Keratinocyte (primary cell): Measurements from ENCODE around the gene AFF2. TPM values are rescaled to one million over a fixed set of nuclear protein-coding genes. Genes with fewer than 3 reads are reported as not detected.

Source experiments
- DNase-seq: peaks from one replicate; pipeline ENCODE4 v3.0.0-alpha.2; 2011; ENCODE audit warnings: low read depth, missing footprints, low spot score
- FAIRE-seq: peaks from 2 replicates; lab custom pipeline; 2011; peaks lifted over from hg19 to GRCh38; lab: Jason Lieb, UNC
- H2AFZ ChIP-seq: 2 replicates; pipeline ENCODE4 v1.6.0; 2012; ENCODE audit warnings: low read length, control low read depth, inconsistent platforms; ENCODE audit not compliant: control insufficient read depth
- H3K27ac ChIP-seq: 2 replicates; pipeline ENCODE4 v1.5.1; 2011; ENCODE audit warnings: low read length; ENCODE audit not compliant: control insufficient read depth, insufficient read depth
- H3K27me3 ChIP-seq: 3 replicates; pipeline ENCODE4 v1.6.0; 2011; ENCODE audit warnings: low read length; ENCODE audit not compliant: control insufficient read depth, insufficient read depth; ENCODE audit errors: extremely low read depth
- H3K36me3 ChIP-seq, 2 experiments: 2 replicates in 1 of 2; 3 replicates in 1 of 2; pipeline ENCODE4 v1.5.1; 2011; ENCODE audit warnings: low read length in 2 of 2, mild to moderate bottlenecking in 1 of 2; ENCODE audit not compliant: control insufficient read depth in 2 of 2, insufficient read depth in 2 of 2; ENCODE audit errors: extremely low read depth in 1 of 2
- H3K4me1 ChIP-seq: 3 replicates; pipeline ENCODE4 v1.5.1; 2011; ENCODE audit warnings: low read length; ENCODE audit not compliant: control insufficient read depth, insufficient read depth; ENCODE audit errors: extremely low read depth
- H3K4me2 ChIP-seq: 3 replicates; pipeline ENCODE4 v1.6.0; 2011; ENCODE audit warnings: low read depth, low read length; ENCODE audit not compliant: control insufficient read depth, insufficient read depth; ENCODE audit errors: extremely low read depth
- H3K4me3 ChIP-seq, 3 experiments: fragments of 200-600 bp in 1 of 3; sonication (generic) in 1 of 3; 2 replicates in 2 of 3; 3 replicates in 1 of 3; pipeline ENCODE4 v1.5.1; 2011 to 2016; ENCODE audit warnings: low read length in 3 of 3, mild to moderate bottlenecking in 3 of 3, control low read depth in 2 of 3, inconsistent platforms in 1 of 3, low read depth in 1 of 3, mixed read lengths in 1 of 3, mixed run types in 1 of 3, moderate library complexity in 1 of 3; ENCODE audit not compliant: control insufficient read depth in 2 of 3, insufficient read depth in 2 of 3; ENCODE audit errors: extremely low read depth in 1 of 3
- H3K79me2 ChIP-seq: 2 replicates; pipeline ENCODE4 v1.6.0; 2012; ENCODE audit warnings: low read length; ENCODE audit not compliant: control insufficient read depth, insufficient read depth
- H3K9ac ChIP-seq: 3 replicates; pipeline ENCODE4 v1.6.0; 2011; ENCODE audit warnings: low read length; ENCODE audit not compliant: control insufficient read depth, insufficient read depth; ENCODE audit errors: extremely low read depth
- H3K9me1 ChIP-seq: 3 replicates; pipeline ENCODE4 v1.6.0; 2011; ENCODE audit warnings: low read length; ENCODE audit not compliant: control insufficient read depth, insufficient read depth; ENCODE audit errors: extremely low read depth
- H3K9me3 ChIP-seq: 2 replicates; pipeline ENCODE4 v1.5.1; 2012; ENCODE audit warnings: low read depth, low read length; ENCODE audit not compliant: control insufficient read depth
- H4K20me1 ChIP-seq: 3 replicates; pipeline ENCODE4 v1.6.0; 2011; ENCODE audit warnings: low read length; ENCODE audit not compliant: control insufficient read depth, insufficient read depth; ENCODE audit errors: extremely low read depth
- EZH2 ChIP-seq: IDR thresholded peaks from one replicate; pipeline ENCODE4 v1.6.1; 2012; ENCODE audit warnings: inconsistent platforms, mild to moderate bottlenecking, low read length, moderate library complexity
- dilution Hi-C: fragments of 300-500 bp; cut with MboI; formaldehyde crosslinking; loops from one replicate; pipeline ENCODE4 v1.7.0; 2020; ENCODE audit warnings: low sequenced_read_pairs; ENCODE audit not compliant: extremely low pct_ligation_motif_present
- polyA plus RNA-seq, 5 experiments: library from polyadenylated mRNA; depleted of rRNA in 3 of 5; stranded (reverse) in 3 of 5; stranded (forward) in 1 of 5; unstranded in 1 of 5; fragments of >200 nt; gene quantifications; 1 replicate in 1 of 5; 2 replicates in 3 of 5; 3 replicates in 1 of 5; pipeline versions ENCODE4 v1.2.1 to v1.2.3, GENCODE V29; 2011 to 2012; ENCODE audit warnings: missing spikeins in 2 of 5, low read depth in 1 of 5, low replicate concordance in 1 of 5
- TF ChIP-seq, protein P1 (sequence below), 3 experiments: IDR thresholded peaks in 1 of 3; conservative IDR thresholded peaks in 1 of 3; optimal IDR thresholded peaks in 1 of 3; 2 replicates in 2 of 3; 3 replicates in 1 of 3; pipeline versions ENCODE3 to v1.5.1; 2011; ENCODE audit warnings: low read length in 3 of 3, mild to moderate bottlenecking in 3 of 3, moderate library complexity in 2 of 3, control low read depth in 1 of 3, inconsistent platforms in 1 of 3; ENCODE audit not compliant: insufficient read depth in 2 of 3; ENCODE audit errors: extremely low read depth in 1 of 3

Gene AFF2
- polyA plus RNA-seq, 1 donor (not counting 4 experiments of a cell fraction or from before 2014, with no cell fraction given): 0.01 TPM

- Histone ChIP-seq H4K20me1 (no peaks in the 10 kb centered on the region), H3K27me3 (no peaks in the 10 kb centered on the region), H3K4me3 (no peak overlapping the region), H3K36me3 (no peaks in the 10 kb centered on the region), H3K4me2 (no peak overlapping the region), H3K27ac (no peak overlapping the region), H3K9me3 (no peaks in the 10 kb centered on the region), H3K9ac (no peak overlapping the region), H3K9me1 (no peaks in the 10 kb centered on the region), H2AFZ (no peak overlapping the region), H3K79me2 (no peaks in the 10 kb centered on the region), H3K4me1 (no peaks in the 10 kb centered on the region)
- TF ChIP-seq, protein P1, sequence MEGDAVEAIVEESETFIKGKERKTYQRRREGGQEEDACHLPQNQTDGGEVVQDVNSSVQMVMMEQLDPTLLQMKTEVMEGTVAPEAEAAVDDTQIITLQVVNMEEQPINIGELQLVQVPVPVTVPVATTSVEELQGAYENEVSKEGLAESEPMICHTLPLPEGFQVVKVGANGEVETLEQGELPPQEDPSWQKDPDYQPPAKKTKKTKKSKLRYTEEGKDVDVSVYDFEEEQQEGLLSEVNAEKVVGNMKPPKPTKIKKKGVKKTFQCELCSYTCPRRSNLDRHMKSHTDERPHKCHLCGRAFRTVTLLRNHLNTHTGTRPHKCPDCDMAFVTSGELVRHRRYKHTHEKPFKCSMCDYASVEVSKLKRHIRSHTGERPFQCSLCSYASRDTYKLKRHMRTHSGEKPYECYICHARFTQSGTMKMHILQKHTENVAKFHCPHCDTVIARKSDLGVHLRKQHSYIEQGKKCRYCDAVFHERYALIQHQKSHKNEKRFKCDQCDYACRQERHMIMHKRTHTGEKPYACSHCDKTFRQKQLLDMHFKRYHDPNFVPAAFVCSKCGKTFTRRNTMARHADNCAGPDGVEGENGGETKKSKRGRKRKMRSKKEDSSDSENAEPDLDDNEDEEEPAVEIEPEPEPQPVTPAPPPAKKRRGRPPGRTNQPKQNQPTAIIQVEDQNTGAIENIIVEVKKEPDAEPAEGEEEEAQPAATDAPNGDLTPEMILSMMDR (optimal IDR thresholded peaks at IDR 0.05 in 1 of 3, IDR thresholded peaks at IDR 0.05 in 1 of 3, conservative IDR thresholded peaks at IDR 0.05 in 1 of 3; ENCODE audit: extremely low read depth in 1 of 3, insufficient read depth in 2 of 3, low read length in 3 of 3): no peak
- no peak for TF ChIP-seq EZH2
- dilution Hi-C loops: no loop called here
- DNase-seq (no peak), FAIRE-seq (no peak)
These were observed 350.2 kb downstream of the AFF2 start for GRCh38 chrX:148850631-148851030.

- no peaks in the 10 kb centered on the region for H3K4me1 ChIP-seq
- H3K4me2 ChIP-seq: no peak overlapping the region
- no peak overlapping the region for H3K9ac ChIP-seq
- H3K27ac ChIP-seq: no peak overlapping the region
- dilution Hi-C loops: no loop called here
- TF ChIP-seq, protein P1 (optimal IDR thresholded peaks at IDR 0.05 in 1 of 3, IDR thresholded peaks at IDR 0.05 in 1 of 3, conservative IDR thresholded peaks at IDR 0.05 in 1 of 3; ENCODE audit: extremely low read depth in 1 of 3, insufficient read depth in 2 of 3, low read length in 3 of 3): no peak
- TF ChIP-seq EZH2: no peak
- H4K20me1 ChIP-seq: no peaks in the 10 kb centered on the region
- H3K4me3 ChIP-seq: no peak overlapping the region
- no peaks in the 10 kb centered on the region for H3K79me2 ChIP-seq
- no peaks in the 10 kb centered on the region for H3K9me3 ChIP-seq
- H3K36me3 ChIP-seq: no peaks in the 10 kb centered on the region
- no peak overlapping the region for H2AFZ ChIP-seq
- no peaks in the 10 kb centered on the region for H3K9me1 ChIP-seq
- DNase-seq (no peak), FAIRE-seq (no peak)
- H3K27me3 ChIP-seq: no peaks in the 10 kb centered on the region
These were observed 353.9 kb downstream of the AFF2 start for GRCh38 chrX:148854306-148854705.
